ENCODE data around the gene ARMC5.

DNA sequence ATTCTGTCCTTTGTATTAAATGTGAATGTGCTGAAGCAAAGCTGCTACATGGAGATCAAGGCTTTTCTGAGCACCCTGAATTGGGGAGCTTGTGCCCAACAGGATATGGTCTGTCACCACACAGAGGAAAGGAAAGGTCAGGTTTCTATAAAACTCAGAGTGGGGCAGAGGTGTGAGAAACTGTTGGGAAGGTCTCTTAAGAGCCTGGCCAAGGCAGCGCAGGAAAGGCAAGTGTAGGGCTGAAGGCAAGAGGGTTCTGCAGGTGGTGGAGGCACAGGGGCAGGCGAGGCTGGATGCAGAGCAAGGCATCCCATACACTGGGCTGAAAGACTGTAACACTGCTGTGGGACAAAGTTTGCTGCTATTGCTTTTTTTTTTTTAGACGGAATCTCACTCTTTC is 39.3 kb upstream of the ARMC5 start:
- TF ChIP-seq SUZ12 (IDR thresholded peaks at IDR 0.05; ENCODE audit: extremely low read depth, insufficient read depth, insufficient read length) (no peak), ZNF274 (IDR thresholded peaks at IDR 0.05; ENCODE audit: low read depth, low read length) (no peak)
